IPS-NIHi7 (cell line): Measurements from ENCODE around the gene PSD4.

Source experiments
- DNase-seq: peaks from one replicate; pipeline ENCODE4 v3.0.0; 2012; ENCODE audit warnings: mixed read lengths; ENCODE audit errors: extremely low spot score

PSD4 gene

DNA sequence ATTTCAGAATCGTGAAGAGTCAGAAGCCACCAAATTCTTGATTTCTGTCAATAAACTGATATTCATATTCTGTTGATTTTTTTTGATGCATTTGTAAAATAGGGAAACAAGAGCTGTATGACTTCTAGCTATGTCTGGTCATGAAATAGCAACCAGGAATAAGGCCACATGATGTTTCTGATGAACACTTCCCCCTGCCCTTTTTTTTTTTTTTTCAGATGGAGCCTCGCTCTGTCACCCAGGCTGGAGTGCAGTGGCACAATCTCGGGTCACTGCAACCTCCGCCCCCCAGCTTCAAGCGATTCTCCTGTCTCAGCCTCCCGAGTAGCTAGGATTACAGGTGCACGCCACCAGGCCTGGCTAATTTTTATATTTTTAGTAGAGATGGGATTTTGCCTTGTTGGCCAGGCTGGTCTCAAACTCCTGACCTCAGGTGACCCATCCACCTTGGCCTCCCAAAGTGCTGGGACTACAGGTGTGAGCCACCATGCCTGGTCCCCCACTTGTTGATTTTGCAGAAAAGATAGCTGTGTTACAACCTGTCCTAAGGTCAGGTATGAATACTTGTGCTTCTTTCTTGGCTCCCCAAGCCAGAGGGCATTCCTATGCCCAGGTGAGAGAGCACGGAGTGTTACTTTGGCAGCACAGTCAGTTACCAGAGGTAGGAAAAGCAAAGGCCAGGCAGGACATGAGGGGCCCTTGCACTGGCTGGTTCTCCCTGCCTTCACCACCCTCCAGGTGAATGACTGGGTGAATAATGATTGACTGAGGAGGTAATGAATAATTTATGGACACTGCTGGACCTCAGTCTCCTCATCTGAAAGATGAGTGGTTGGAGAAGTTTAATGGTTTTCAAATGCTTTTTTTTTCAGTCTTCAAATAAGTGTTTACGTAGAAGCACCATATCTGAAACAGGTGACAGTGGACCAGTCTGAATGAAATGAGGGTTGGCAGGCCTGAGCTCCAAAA, 65.4 kb downstream of the PSD4 start:
- no peak for DNase-seq

DNA sequence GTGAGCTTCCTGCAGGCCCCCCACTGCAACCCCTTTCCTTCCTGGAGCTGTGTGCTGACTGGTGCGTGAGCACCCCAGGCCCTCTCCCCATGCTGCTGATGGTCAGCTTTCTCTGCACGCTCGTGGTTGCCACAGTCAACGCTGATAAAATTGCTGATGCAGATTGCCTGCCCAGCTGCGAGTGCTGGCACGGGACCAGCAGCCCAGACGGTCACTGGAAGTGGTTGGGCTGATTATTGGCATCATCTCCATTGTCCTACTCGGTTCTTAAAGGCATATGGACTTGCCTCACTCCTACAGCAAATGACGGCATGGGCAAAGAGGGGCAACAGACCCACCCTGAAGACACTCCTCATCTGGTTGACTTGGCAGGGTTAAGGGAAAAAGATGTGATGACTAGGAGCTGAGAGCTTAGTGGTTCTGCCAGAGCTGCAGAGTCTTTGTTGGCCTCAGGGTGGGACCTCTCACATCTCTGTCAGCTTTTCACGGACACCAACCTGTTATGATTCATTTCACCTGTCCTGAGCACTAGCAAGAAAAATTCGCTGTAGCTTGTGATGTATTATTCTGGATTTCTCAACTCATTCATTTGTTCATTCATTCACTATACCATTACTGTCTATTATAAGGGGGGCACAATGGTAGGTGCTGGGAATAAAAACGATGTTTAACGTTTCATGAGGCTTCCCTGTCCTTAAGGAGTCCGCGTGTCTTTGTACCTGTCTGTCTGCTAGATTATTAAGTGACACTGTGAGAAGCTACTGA, 66.6 kb downstream of the PSD4 start:
- no peak for DNase-seq

DNA sequence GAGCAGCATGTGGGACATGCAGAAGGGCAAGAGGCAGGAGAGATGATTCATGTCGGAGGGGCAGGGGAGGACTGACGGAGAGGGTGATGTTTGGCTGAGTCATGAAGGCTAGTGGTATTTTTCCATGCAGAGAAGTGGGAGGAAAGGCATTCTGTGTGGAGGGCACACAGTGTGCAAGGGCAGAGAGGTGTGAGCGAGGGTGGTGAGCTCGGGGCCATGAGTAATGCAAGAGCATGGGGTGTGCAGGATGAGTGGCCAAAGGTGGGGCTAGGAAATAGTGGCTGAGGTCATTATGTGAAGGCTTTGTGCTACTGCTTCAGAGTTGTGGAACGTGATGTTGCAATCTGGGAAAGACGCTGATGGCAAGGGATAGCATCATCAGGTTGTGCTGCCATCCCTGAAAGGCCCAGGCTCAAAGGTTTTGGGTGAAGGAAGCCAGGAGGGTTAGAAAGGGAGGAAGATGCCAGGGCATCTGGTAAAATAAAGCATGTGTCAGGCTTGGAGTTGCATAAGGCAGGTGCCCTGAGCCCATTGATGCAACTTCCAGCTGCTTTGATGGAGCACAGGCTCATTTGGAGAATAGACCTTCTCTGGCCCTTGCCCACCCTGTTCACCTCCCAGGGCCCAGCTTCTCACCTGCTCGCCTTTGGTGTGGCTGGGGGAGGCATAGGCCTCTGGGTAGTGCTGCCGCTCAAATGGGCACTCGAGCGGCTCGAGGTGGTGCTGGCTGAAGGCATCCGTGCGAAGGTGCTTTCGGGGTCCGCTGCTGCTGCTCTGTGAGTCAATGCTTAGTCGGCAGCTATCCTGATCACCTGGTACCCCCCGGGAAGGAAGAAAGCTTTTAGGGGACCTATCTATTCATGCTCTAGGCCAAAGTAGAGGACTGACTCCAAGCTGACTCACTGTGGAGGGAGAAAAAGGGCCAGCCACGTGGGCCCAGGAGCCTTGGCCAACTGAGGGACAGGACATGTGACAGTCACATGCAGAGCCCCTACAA, 67.4 kb downstream of the PSD4 start:
- DNase-seq = peak; percentile 43

DNA sequence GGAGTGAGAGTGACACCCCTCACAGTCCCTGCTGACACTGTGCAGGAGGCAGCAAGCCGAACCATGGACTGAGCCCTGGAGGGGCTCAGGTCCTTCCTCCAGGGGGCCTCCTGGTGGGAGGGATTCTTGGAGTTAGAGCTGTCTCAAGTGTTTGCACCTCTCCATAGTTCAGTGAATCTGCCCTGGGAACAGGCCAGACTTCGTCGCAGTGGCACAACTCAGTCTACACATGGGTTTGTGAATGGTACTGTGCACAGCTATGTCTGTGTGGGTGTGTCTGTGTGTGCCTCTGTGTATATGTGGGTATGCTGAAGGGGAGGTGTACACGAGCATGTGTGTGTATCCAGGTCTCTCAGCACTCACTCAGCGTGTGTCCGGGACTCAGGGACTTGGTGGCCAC, 68.6 kb downstream of the PSD4 start:
- no peak for DNase-seq

DNA sequence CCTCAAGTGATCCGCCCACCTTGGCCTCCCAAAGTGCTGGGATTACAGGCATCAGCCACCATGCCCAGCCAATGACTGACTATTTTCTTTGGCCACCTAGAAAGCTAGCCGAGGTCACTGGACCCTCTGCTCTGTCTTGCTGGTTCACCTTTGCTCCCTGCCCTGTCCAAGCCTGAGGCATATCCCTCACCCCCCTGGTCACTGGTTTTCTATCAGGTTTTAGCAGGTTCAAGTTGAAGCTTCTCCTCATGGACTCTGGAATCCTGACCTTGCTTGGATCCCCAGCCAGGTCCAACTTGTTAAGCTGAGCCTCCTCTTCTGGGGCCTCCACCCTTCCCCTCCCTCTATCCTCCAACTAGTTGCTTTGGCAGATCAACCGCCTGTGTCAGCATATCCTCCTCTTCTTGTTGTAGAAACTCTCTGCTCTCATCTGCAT, 71.5 kb downstream of the PSD4 start:
- no peak for DNase-seq

DNA sequence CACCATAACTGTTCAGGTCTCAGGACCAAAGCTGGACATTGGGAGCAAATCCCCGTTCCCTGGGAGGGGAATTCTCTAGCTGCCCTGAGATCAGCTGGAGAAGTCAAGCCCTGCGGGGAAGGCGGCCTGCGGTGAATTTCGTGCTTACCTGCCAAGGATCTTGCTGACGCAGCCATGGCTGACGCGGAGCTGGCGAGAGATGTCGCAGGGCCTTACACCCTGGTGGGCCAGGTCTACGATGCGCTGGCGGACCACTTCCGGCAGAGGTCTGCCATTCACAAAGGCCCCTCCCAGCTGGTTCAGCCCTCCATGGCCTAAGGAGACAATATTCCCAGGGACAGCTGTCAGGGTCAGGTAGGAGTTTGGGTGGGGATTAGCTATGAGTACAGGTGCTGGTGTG, 72.8 kb downstream of the PSD4 start:
- DNase-seq = no peak

DNA sequence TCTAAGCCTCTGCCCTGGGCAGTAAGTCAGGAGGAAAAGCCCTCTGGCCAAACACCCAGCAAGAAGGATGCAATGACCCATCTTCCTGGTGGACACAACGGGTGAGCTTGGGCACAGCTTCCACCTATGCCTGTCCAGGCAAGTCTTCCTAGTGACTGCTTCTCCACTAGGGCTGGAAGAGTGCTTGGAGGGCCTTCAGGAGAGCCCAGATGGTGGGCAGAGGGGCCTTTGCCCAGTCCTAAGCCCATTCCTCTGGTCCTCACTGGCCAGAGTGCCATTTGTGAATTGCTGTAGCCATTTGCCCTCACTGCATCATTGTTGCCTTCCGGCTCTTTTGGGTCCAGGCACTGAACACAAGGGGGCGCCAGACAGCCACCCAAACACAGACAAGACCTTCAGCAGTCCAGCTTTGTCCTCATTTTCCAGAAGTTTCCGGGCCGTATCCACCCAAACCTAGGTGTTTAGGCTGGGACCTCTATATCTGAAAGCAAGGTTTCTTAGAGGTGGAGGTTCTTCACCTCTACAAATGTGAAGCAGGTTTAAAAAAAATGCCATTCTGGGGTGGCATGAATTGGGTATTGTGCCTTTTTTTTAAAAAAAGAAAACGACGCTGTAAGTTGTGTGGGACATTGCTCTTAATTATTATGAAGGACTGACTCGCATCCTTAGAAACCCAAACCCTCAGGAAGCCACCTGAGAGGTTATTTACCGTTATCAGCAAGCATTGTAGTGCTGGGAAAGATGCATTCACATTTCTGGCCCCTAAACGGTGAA, 75.4 kb downstream of the PSD4 start:
- peak; percentile 91 for DNase-seq

DNA sequence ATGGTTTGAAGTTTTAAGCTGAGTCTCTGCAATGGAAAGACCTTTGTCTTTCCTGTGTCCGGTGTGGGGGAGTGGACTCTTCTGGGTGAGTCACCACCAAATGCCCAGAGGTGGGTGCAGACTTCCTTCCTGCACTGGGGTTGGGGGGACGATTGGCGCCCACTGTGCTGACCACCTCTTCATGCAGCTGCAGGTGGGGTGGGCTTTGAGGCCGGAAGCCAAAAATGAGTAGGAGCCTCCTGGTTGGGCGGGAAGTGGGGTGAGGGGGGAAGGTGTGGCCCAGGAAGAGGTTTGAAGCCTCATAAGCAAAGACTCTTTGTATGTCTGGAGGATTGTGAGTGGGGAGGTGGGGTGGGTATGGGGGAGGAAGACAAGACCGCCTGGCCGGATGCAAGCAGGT, 77.3 kb downstream of the PSD4 start:
- DNase-seq = no peak

DNA sequence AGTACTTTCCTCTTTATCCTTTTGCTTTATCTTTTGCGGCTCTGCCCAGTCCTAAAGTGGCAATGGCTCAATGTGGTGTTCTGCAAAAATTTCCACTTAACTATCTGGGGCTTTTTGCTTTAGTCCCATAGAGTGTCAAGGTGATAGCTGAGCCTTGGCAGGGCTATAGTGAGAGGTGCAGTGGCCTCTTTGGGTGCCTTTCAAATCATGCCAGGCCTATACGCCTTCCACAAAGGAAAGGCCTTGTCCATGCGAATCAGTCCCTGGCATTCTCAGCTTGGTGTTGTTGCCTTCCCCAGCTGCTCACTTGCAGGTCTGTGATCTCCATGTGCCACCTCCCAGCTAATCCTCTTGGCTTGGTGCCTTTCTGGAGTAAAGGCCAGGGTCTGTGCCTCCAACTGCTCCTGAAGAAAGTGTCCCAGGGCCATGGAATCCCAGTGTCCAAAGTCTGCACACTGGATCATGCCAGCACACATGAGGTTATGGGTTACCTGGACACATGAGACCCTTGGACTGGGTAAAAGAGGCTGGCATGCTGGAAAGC, 78.3 kb downstream of the PSD4 start:
- no peak for DNase-seq

DNA sequence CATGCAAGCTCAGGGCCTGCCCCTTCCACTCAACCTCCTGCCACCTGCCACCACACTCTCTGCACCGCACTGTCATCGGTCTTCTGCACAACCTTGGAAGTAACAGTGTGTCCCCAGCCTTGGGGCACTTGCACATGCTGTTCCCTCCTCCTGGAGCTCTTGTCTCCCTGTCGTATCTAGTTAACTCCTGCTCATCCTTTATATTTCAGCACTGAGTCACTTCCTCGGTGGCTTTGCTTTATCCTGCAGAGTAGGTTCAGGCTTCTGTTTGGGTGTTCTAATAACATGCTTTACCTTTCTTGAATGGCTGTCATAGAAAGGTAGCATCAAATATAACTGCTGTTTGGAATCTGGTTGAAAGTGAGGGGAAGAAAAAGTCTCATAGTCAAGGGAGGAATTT, 79.7 kb downstream of the PSD4 start:
- DNase-seq = no peak

DNA sequence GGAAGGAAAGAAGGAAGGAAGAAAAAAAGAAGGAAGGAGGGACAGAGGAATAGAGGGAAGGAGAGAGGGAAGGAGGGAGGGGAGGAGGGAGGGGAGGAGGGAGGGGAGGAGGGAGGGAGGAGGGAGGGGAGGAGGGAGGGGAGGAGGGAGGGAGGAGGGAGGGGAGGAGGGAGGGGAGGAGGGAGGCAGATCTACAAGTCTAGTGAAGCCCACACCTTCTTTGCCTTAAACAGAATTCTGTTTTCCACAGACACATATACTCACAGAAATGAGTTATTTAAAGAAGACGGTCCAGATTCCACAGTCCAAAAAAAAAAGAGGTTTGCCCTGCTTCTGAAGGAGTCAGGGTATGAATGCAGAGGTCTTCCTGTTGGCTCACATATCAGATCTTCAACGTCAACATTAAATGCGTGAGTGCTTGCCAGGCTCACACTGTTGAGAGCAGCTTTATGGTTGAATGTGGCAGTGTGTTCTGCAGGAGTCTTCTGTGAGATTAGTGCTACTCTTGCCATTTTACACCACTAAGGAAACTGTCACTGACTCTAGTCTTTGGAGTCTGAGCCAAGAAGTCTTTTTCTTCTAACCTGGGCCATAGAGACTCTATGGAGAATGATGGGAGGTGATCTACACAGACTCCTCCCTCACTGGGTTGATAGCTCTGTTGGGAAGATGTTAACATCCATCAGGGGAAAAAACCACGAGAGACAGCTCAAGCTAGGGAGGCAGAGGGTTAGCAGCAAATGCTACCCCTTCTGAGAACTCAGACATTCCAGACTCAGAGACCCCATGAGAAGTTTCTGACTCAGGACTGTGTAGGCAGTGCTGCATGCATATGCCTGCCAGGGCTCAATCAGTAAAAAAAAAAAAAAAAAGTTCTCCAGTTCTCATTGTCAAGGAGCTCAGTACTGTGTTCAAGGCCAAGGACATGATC, 81.6 kb downstream of the PSD4 start:
- DNase-seq = no peak

DNA sequence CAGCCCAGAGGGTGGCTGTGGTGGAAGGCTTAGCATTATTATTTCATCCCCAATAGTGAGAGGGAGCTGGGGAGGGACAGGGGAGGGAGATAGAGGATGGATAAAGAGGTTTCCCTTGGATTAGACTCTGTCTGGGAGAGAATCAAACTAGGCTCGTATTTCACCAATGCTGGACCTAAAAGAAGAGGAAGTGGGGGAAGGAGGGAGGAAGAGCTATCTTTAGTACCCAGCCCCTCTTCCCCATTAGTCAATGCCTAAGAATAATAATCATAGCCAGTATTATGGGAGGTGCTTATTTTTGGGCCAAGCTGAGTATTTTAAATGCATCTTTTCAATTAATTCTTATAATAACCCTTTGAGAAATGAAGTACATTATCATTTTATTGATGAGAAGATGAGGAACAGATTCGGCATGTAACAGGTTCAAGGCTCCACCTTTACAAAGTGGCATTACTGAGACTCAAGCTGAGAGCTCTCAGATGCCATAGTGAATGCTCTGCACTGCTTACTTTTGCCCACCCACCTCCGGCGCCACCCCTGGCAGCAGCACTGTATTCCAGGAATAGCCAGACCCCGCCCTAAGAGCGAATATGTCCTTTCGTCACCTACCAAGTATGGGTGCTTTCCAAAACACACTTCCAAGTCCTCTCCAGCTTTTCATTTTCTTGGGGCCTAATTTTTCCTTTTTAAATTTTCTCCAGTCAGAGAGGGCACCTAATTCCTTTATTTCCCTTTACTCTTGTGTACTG, 83.9 kb downstream of the PSD4 start:
- DNase-seq = no peak

DNA sequence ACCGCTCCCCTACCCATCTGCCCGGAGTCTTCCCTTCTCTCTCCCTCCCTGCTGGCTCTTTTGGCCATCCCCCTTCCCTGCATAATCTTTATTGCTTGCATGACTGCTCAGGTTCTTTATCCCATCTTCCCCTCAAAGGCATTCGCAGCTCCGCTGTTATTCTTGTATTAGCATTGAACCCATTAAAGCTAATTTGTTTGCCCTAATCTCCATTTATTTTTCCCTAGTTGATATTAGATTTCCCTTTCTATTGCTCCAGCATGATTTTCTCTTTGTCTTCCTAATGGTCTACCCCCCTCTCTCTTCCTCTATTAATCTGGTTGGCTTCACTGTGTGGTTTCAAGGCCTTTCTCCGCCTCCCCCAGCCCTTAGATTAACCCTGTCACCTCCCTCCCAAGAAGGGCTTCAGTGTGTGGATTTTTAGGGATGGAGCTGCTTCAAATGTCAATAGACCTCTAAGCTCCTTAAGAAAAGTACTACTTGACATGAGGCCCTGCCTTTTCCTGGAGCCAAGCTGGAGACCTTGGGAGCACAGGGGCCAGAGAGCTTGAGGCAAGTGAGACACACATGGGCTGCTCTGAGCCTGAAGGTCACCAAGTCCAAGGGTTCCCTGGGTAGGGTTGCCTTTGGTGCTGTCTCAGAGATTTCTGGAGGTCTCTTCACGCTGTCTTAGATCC, 84.8 kb downstream of the PSD4 start:
- no peak for DNase-seq
